HG02870 (cell line): ENCODE measurements around the gene KIAA1143.

ENCODE experiments used
- ATAC-seq: cut with Tn5 transposase; IDR thresholded peaks from one replicate; pipeline ENCODE4 v1.9.1; 2021; ENCODE audit warnings: mild to moderate bottlenecking, moderate library complexity; ENCODE audit not compliant: unreplicated experiment

KIAA1143 gene

GRCh38 chr3:44761424-44762169 is at the start of gene KIAA1143, which contains the start of gene KIF15:
TSS of gene KIAA1143 (minus strand) at chr3:44761619. CDS start at chr3:44761602, 17 bp downstream.
TSS of gene KIF15 (plus strand) at chr3:44761794. CDS start at chr3:44761866, 72 bp downstream.
- peak; percentile 89 for ATAC-seq

GRCh38 chr3:44805960-44806359 is 44.5 kb upstream of the KIAA1143 start:
- no peak for ATAC-seq

GRCh38 chr3:44803298-44803697 is 41.9 kb upstream of the KIAA1143 start:
- ATAC-seq: no peak

- ATAC-seq: no peak
Observed at GRCh38 chr3:44802011-44802410, 40.6 kb upstream of the KIAA1143 start.

- ATAC-seq: no peak
Observed at GRCh38 chr3:44795197-44795596, 33.8 kb upstream of the KIAA1143 start.

- no peak for ATAC-seq
Observed at GRCh38 chr3:44782891-44783290, 21.5 kb upstream of the KIAA1143 start.

- ATAC-seq: no peak
Observed at GRCh38 chr3:44772099-44772442, 10.7 kb upstream of the KIAA1143 start.

GRCh38 chr3:44771424-44772098 is 10.1 kb upstream of the KIAA1143 start:
- ATAC-seq: no peak

- ATAC-seq: no peak
Observed at GRCh38 chr3:44764248-44764647, 2.8 kb upstream of the KIAA1143 start.

GRCh38 chr3:44762690-44763089 is 1.3 kb upstream of the KIAA1143 start:
- no peak for ATAC-seq

- no peak for ATAC-seq
Observed at GRCh38 chr3:44762170-44762677, 805 bp upstream of the KIAA1143 start.

GRCh38 chr3:44761101-44761423 is 357 bp downstream of the KIAA1143 start:
- ATAC-seq: peak; percentile 5

- ATAC-seq: no peak
Observed at GRCh38 chr3:44734646-44735168, 26.7 kb downstream of the KIAA1143 start.

GRCh38 chr3:44729384-44729910 is 32.0 kb downstream of the KIAA1143 start, which contains the start of gene ZNF501:
TSS of gene ZNF501 (plus strand) at chr3:44729635. CDS start at chr3:44734422, 4,787 bp downstream.
- peak; percentile 91 for ATAC-seq

GRCh38 chr3:44722103-44722401 is 39.4 kb downstream of the KIAA1143 start:
- no peak for ATAC-seq

GRCh38 chr3:44721231-44722102 is 40.0 kb downstream of the KIAA1143 start:
- no peak for ATAC-seq

- ATAC-seq: no peak
Observed at GRCh38 chr3:44712455-44713075, 48.9 kb downstream of the KIAA1143 start, which contains the start of gene ZNF502. TSS of gene ZNF502 (plus strand) at chr3:44712660. CDS start at chr3:44720262, 7,602 bp downstream.
